Hematopoietic multipotent progenitor cell treated with erythropoietin and hydrocortisone succinate and interleukin-3 and kit ligand, for 15 days (in vitro differentiated cells): ENCODE results near the gene TINCR.
"Not testable (repeated sequence)": the region's sequence is repeated elsewhere in the genome, so short reads cannot be mapped to it uniquely, and the experiment has no call there.

Experiments
- DNase-seq: peaks from one replicate; pipeline ENCODE4 v3.0.0-alpha.2; 2015; ENCODE audit warnings: low spot score

TINCR gene

DNA sequence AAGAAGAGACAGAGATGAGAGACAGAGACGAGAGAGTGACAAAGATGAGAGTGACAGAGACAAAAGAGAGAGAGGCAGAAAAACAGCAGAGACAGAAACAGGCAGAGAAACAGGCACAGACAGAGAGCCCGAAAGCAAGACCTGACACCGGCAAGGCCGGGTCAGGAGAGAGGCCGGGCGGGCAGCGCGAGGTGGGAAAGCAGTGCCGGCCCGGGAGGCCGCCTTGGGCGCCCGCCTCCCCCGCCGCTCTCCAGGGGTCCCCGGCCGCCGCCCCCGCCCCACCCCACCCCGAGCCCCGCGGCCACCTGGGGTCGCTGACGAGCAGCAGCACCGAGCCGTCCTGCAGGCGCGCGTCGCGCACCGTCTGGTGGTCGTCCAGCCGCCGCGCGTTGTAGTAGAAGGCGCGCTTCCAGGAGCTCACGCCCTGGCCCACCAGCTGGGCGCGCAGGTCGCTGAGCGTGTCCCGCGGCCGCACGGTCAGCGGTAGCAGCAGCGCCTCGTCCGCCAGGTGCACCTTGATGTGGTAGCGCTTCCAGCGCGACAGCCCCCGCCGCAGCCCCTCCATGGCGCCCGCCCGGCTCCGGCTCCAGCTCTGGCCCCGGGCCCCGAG is at the start of gene TINCR:
TINCR (minus strand) TSS at position 594 of the 610 bp plus-strand sequence.
- no peak for DNase-seq

DNA sequence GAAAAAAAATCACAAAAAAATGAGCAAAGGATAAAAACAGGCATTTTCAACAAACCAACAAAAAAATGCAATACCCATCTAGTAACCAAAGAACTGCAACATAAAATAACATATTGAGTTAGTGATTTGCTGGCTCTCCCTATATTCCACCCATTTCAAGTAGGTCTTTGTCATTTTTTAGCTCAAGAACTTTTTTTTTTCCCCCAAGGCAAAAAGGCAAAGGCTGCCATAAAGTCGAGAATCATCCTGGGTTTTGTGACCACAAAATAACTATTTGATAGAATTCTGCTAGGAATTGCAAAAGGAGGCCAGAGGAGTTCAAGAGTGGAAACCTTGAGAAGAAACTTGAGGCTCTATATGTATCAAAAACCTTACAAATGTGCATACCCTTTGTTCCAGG is 49.3 kb upstream of the TINCR start:
- DNase-seq, result no peak

DNA sequence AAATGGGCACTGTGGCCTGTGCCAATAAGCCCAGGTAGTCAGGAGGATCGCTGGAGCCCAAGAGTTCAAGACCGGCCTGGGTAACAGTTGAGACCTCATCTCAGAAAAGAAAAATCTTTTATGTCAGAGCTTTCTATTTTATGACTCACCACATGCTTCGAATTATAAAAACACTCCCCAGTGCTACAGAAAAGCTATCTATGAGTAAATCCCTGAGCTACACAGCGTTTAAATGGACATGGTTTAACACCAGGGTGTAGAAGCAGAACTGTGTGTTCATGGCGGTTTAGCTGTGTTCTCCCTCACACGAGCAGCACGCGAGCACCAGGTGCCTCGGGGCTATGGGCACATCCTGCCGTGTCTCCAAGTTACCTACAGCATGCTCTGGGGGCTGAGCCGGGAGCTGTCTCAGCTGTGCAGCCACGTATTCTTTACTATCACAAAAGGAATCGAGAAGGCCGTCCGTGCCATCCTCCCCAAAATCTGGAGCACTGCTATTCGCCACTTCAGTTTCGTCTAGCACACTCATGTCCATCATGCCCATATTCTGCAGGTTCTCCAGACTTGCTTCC is 48.1 kb upstream of the TINCR start:
- DNase-seq, result no peak

DNA sequence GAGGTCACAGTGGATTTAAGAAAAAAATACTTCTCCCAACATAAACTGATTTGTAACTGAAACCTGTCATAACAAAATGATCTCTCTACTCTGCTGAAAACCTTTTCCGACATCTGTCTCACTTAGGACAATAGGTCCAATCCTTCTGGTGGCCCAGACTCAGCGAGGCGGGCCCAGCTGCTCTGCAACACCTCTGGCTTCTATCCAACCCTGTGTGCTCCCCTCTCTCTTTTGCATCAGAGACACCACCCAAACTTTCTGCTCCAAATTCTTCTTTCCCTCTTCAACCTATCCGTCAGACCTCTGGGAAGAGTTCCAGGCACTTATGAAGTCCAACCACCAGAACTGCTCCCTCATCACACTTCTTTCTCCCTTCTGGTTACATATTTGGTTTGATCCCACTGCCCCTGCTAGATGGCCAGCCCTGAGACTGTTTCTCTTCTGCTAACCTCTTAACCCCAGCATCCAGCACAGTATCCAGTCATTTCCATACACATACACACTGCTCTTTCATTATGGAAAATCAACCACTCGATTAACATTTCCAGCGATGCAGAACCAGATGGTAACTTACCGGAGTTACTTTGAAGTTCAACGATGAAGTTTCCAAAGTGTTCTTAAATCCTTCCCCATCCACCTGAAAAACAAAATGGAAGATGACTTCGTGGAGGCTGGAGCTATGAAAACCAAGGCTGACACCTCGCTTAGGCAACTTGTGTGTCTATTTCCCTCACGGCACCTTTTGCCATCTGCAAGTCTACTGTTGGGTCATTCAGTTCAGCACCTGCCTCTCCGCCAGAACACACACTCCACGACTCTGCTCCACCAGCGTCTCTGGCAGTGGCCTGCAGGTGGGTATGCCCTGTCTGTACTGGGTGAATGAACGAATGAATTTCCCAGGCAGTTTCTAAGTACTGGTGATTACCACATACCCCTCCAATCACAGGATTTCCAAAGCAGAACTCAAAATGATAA is 45.4 kb upstream of the TINCR start:
- no peak for DNase-seq

DNA sequence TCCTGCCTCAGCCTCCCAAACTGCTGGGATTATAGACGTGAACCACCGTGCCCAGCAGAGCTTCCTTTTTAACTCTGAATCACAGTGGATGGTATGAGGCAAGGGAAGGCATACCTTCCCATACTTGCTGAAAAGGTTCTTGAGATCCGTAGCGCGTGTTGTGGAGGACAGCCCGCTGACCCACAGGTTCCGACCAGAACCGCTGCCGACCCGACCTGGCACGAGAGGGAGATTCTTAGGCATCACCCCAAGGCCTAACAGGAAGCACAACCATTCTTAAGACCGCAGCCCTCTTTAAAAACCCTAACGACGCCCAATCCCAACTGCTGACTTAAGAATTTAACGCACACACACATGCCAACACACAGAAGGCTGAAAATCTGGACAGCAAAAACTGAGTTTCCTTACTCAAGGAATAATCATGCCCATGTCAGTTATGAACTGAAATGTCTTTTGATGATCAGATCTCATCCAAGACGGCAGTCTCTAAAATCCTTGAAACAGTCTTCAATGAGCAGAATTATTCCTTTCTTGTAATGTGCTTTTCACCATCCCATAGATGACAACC is 42.2 kb upstream of the TINCR start:
- no peak for DNase-seq

DNA sequence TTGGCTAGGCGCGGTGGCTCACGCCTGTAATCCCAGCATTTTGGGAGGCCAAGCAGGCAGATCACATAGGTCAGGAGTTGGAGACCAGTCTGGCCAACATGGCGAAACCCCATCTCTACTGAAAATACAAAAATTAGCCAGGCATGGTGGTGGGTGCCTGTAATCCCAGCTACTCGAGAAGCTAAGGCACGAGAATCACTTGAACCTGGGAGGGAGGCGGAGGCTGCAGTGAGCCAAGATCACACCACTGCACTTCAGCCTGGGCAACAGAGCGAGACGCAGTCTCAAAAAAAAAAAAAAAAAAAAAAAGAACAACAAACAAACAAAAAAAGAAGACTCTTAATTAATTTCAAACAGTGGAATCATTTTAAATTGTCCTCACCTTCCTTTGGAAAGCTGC is 41.0 kb upstream of the TINCR start:
- not testable (repeated sequence) for DNase-seq

DNA sequence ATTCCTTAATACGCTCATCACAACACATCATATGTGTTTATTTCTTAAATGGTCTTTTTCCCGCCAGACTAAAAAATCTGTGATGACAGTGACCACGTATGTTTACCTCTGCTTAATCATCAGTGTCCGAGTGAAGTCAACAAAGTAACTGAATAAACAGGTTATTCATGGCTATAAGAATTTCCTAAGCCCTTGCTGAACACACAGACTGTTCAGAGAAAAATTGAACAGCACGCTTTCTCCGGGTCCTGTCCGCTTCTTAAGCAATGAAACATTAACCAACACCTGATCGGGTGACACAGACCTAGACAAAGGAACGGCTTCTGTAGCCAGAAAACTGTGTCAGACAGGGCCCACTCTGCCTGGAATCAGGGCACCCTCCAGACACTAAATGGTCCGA is 40.5 kb upstream of the TINCR start:
- DNase-seq, result no peak

DNA sequence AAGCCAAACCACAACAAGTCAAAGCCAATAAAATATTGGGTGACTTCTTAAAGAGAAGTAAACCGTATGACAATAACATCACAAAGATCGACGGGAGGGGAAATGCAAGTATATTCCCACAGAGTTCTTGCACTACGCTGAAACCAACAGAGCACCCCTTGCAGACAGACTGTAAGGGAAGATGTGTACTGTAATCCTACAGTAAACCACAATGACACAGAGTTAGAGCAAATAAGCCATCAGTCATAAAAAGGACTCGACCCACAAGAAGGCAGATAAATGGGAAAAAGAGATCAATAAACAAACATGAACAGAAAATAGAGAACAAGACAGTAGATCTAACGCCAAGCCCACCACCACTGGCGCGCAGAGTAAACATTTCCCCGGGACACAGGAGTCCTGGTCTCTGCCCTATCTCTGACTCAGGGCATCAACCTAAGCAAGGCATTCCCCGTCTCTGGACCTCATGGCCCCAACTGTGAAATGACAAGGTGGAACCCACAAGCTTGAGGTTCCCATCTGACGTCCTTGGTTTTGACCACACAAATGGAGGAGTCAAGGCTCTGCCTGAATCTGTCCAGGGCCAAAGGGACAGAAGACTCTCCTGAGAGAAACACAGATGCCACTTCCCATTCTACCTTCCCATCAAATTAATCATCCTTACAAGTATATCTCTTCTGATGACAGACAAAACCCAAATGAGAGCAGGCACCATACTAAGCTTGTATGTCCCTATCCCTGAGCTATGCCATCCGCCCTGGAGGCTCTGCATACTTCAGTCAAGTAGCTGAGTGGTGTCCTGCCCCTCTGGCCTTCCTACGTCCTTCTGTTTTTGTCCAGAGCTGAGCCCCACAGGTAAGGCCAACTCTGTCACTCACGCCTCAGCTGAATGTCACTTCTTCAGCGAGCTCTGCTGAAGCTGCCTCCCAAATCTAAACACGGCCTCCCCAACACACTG is 39.8 kb upstream of the TINCR start:
- DNase-seq, result no peak

DNA sequence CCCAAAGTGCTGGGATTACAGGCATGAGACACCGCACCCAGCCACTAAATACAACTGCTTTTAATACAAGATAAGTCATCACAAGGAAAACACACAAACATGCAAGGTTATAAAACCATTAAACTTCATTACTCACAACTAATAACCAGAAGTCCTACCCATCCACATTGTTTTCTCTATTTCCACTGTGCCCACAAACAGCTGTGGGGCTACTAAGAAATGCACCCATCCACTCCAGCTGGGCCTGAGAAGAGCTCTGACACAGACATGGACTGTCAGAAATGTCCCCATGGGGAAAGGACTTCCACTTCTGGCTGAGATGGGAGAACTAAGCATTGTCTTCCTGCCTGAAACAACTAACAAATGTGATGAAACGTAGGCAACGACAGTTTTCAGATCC is 37.6 kb upstream of the TINCR start:
- no peak for DNase-seq

DNA sequence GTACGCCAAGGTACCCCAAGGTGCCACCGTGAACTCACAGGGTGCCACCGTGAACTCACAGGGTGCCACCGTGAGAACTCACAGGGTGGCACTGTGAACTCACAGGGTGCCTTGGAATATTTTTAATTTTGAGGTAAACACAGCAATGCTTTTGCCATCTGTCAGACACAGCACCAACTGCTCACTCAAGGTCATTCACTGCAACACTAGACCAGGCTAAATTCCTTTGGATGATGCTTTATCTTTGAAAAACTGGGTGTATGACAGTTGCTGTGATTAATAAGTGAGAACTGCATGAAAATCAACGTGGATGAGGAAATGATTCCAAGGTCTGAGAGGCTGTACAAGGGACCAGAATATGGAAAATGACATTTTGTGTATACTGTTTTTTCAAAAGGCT is 35.9 kb upstream of the TINCR start:
- DNase-seq, result no peak

DNA sequence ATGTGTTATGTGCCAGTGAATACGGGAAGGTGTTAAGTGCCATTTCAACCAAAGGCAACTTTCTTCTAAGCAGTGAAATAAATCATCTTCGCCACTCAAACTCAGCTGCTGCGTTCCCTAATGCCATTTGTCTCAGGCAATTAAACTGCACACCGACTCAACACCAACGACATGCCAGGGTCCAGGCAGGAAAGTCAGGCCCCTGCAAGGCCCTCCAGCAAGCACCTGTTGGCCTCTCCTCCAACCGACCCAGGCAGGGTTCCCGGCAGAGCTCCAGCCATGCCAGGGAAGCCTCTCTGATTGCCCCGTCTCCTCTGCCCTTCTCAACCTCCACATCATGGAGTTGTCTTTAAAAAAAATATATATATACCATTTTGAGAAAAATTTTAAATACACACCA is 33.0 kb upstream of the TINCR start:
- DNase-seq, result no peak

DNA sequence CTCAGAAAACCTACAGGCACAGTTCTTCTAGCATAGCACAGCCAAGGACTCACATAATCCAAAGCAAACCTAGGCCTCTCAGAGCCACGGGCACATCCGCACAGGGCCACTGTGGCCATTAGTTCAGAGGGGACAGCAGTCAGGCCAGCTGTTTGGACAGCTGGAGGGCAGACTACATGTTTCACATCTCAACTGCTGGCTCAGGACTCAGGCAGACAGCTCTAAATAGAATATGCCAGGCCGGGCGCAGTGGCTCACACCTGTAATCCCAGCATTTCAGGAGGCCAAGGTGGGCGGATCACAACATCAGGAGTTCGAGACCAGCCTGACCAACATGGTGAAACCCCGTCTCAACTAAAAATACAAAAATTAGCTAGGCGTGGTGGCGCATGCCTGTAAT is 28.0 kb upstream of the TINCR start:
- no peak for DNase-seq

DNA sequence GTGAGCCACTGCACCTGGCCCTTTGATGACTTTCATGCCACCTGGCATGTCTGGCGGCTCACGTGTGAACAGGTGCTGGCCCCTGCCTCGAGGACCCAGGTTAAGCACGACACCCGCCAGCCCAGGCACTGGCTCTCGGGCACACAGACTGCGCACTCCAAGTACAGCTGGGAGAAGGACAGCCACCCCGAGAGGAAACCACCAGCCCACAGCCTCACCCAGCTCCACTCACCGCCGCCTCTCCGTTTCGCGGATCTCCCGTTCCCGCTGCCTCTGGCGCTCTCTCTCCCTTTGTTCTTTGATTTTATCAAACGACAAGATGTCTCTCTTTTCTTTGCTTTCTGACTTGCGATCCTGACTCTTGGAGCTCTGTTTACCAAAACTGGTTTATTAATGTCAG is 27.4 kb upstream of the TINCR start:
- DNase-seq, result no peak

DNA sequence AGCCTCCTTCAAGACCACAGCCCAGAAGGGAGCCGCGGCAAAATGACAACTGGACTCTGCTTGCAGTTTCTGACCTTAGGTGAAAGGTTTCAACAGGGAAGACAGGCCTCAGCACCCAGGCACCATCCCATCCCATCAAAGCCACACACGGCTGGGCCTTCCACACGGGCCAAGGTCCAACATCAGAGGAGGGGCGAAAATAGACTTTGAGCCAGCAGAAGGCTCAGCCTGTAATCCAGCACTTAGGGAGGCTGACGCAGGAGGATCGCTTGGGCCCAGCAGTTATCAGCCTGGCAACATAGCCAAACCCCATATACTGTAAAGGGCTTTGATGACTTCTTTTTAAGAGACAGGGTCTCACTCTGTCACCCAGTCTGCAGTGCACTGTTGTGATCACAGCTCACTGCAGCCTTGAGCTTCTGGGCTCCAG is 26.8 kb upstream of the TINCR start:
- DNase-seq, result no peak

DNA sequence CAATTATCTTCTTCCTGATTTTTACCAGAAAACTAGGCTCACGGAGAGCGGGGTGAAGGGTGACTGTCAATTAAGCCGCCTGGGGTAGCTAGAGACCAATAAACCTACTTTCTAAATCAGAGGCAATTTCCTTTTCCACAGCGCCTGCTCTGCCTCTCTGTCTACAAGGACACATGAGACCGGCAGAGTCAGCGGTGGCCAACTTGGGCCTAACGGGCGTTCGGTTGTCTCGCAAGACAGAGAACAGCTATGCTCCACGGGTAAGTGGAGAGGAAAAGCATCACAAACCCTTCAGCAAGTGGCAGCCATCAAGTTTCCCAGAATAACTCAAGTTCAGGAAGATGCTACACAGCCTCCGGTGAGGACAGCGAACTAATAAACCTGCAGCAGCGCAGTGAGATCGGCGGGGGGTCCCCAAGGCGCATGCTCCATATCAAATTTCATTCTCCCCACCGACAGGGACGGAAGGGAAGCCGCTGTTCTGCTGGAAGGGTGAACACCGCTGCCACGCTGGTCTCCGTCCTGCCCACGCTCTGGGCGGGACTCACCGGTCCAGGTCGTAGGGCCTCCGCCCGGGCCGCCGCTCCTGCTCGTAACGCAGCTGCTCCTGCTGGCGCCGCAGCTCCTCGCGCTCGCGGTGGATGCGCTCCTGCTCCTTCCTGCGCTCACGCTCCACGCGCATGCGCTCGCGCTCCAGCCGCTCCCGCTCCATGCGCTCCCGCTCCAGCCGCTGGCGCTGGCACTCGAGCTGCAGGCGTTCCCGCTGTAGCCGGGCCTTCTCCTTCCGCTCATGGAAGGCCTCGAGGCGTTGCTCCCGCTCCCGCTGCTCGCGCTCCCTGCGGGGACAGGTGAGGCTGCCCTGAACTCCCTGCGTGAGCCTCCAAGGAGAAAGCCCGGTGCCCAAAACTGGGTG is 25.8 kb upstream of the TINCR start:
- no peak for DNase-seq

DNA sequence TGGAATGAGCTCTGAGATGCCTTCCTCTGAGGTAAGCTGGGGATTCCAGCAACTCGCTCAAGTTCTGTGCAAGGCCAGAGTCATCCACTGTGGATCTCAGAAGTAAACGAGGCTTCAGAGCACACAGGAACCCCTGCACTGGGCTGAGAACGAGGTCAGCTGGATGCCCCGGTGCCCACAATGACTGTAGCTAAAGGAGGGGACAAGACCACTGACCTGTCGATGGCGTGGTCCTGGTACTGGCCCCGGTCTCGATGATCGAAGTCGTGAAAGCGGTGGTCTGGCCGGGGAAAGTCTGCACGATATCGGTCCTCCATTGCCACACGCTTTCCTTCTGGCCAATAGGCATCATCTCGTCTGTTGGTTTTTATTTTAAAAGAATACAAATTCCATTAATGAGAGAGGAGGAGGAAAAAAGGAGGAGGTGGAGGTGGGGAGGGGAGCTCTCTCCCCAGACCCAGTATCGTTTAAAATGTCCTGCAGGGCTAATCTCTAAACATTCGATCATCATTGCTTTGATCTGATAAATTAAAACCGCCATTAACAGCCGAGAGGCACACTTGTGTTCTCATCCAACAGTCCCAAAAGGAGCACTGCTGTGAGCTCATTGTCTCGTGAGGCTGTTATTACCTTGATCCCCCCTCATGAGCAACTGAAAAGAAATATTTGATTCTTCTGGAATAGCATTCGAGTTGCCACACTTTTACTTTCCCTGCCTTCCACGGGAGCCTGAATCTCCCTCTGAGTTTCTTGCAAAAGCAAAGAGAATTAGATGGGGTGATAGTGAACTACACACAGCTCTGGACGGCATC is 25.0 kb upstream of the TINCR start:
- no peak for DNase-seq

DNA sequence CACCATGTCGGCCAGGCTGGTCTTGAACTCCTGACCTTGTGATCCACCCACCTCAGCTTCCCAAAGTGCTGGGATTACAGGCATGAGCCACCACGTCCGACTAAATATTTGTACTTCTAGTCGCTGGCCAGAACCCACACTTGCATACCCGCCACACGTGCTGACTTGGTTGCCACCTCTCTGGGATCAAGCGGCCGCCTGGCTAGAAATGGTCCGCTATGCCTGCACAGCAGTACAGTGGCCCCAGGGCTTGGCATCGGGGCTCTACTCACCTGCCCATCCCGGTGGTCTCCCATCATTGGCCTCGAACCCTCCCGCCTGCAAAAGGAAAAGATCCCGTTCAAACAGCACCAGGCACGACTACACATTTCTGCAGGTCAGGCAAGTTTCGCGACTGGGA is 23.7 kb upstream of the TINCR start:
- DNase-seq, result no peak

DNA sequence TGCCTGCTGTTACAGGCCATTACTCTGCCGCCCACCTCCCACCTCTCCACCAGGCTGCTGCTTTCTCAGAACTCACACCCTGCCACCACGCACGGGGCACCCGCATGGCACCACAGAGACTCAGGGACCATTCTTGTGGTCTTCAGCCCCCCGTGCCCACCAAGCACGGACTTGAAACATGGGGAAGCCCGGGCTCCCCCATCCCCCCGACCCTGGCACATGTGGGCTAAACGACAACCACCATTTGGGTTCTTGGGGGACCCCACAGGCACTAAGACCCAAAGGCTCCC is 23.1 kb upstream of the TINCR start:
- no peak for DNase-seq

DNA sequence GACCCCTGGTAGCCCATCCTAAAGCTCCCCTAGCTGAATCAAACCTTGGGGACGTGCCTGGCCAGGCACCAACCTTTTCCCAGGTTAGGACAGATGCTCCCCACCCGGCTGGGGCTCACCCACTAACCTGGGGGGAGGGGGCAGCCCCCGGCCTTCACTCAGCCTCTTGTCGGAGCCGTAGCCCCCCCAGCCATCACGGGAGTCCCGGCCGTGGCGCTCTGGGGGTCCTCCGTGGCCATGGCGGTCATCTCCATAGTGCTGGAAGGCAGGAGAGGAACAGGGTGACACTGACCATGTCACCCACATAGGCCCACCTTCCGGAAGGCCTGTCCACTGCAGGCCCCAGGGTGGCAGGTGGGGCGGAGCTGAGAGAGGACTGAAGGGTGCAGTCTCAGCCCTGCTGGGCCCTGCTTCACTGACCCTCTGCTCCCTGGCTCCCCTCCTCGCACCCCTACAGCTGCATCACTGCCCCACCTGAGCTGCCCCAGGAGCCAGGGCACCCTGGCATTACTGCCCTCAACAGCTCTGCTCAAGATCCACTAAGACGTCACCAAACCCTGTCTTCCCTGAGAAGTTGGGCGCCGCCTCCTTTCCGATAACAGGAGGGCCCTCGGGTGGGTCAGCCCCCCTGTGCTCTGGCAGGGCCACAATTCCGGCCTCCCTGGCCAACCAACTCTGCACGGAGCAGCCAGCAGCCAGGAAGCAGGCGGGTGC is 22.6 kb upstream of the TINCR start:
- DNase-seq, result no peak
